ENCODE results near the gene CC2D1A.

- TF ChIP-seq POLR2A (IDR thresholded peaks at IDR 0.05; ENCODE audit: low read depth, low read length) (no peak), TAF1 (IDR thresholded peaks at IDR 0.05; ENCODE audit: low read depth, low read length) (no peak), POLR2AphosphoS5 (IDR thresholded peaks at IDR 0.05; ENCODE audit: low read depth, low read length) (no peak), SPI1 (IDR thresholded peaks at IDR 0.05; ENCODE audit: low read depth, low read length) (no peak), POU2F2 (IDR thresholded peaks at IDR 0.05; ENCODE audit: low read depth, low read length) (no peak), PAX5 (IDR thresholded peaks at IDR 0.05; ENCODE audit: insufficient read depth, low read length, severe bottlenecking) (no peak)
These were observed 26.2 kb downstream of the CC2D1A start for GRCh38 chr19:13932149-13932637.
